Stimulated activated effector memory CD8-positive, alpha-beta T cell treated with anti-CD3 and anti-CD28 coated beads, Interleukin-12 subunit alpha, Interleukin-12 subunit beta, amount 100 ng/mL, for 72 hours (primary cell): ENCODE results near the gene ZNF587B.
"Not testable (repeated sequence)": the region's sequence is repeated elsewhere in the genome, so short reads cannot be mapped to it uniquely, and the experiment has no call there.

ENCODE experiments used
- ATAC-seq: fragments of 150-1000 bp; cut with Tn5 transposase; 2 replicates; pipeline ENCODE4 v1.10.0; 2021
- DNase-seq, 2 donors: peaks; one replicate each; pipeline ENCODE4 v3.0.0; 2021 to 2022; ENCODE audit warnings: low spot score in 2 of 2
- H3K27ac Mint-ChIP-seq: one replicate; pipeline ENCODE4 v1.8.0; 2022; ENCODE audit warnings: mild to moderate bottlenecking, mixed read lengths
- H3K36me3 Mint-ChIP-seq: one replicate; pipeline ENCODE4 v1.8.0; 2022; ENCODE audit warnings: mild to moderate bottlenecking, mixed read lengths
- H3K4me1 Mint-ChIP-seq: one replicate; pipeline ENCODE4 v1.8.0; 2022; ENCODE audit warnings: mixed read lengths
- H3K4me3 Mint-ChIP-seq: one replicate; pipeline ENCODE4 v1.8.0; 2022; ENCODE audit warnings: mild to moderate bottlenecking, mixed read lengths
- H3K9me3 Mint-ChIP-seq: one replicate; pipeline ENCODE4 v1.8.0; 2022; ENCODE audit warnings: mixed read lengths

The ZNF587B gene

GRCh38 chr19:57838622-57839191 lies 8.6 kb downstream of the ZNF587B start:
- H3K4me3 Mint-ChIP-seq, DNase-seq, H3K4me1 Mint-ChIP-seq, H3K9me3 Mint-ChIP-seq: not testable (repeated sequence)
- Mint-ChIP-seq H3K27ac (peak overlapping the region; percentile 46), H3K36me3 (peaks cover 55% of the 10 kb centered on the region)
- peak; percentile 69 for ATAC-seq

GRCh38 chr19:57841122-57841763 lies 11.1 kb downstream of the ZNF587B start:
- Mint-ChIP-seq H3K4me1 (peaks cover 7% of the 10 kb centered on the region), H3K27ac (no peak overlapping the region), H3K36me3 (peaks cover 73% of the 10 kb centered on the region), H3K9me3 (no peaks in the 10 kb centered on the region), H3K4me3 (no peak overlapping the region)
- no peak for DNase-seq
- no peak for ATAC-seq

GRCh38 chr19:57847164-57847563 lies 17.1 kb downstream of the ZNF587B start:
- Mint-ChIP-seq H3K36me3 (peaks cover 72% of the 10 kb centered on the region), H3K4me1 (peaks cover 21% of the 10 kb centered on the region)
- H3K27ac Mint-ChIP-seq, H3K4me3 Mint-ChIP-seq, ATAC-seq, H3K9me3 Mint-ChIP-seq, DNase-seq: not testable (repeated sequence)

- not testable (repeated sequence) for DNase-seq, H3K9me3 Mint-ChIP-seq
- Mint-ChIP-seq H3K27ac (peak overlapping the region; percentile 96), H3K4me3 (peak overlapping the region; percentile 93), H3K36me3 (peaks cover 76% of the 10 kb centered on the region), H3K4me1 (peaks cover 21% of the 10 kb centered on the region)
- ATAC-seq = peak; percentile 38
Measured at GRCh38 chr19:57849162-57849665, 19.1 kb downstream of the ZNF587B start.

GRCh38 chr19:57849666-57850473 lies 19.8 kb downstream of the ZNF587B start, which contains the start of gene ZNF587:
Gene ZNF587, plus strand, starts transcription at chr19:57849859. Its CDS starts 180 bp downstream, at chr19:57850039.
- not testable (repeated sequence) for H3K9me3 Mint-ChIP-seq
- Mint-ChIP-seq H3K27ac (peak within 1 kb of the TSS; percentile 96), H3K4me3 (peak within 1 kb of the TSS; percentile 93), H3K36me3 (peaks cover 77% of the 10 kb centered on the region), H3K4me1 (peaks cover 21% of the 10 kb centered on the region)
- DNase-seq = peak; percentile 36 to 84
- peak; percentile 100 for ATAC-seq

- Mint-ChIP-seq H3K36me3 (peaks cover 77% of the 10 kb centered on the region), H3K27ac (peak overlapping the region; percentile 96), H3K4me1 (peaks cover 21% of the 10 kb centered on the region), H3K4me3 (peak overlapping the region; percentile 93), H3K9me3 (no peaks in the 10 kb centered on the region)
- no peak for DNase-seq
- ATAC-seq = no peak
Measured at GRCh38 chr19:57850553-57851017, 20.5 kb downstream of the ZNF587B start.

GRCh38 chr19:57851812-57852603 lies 21.9 kb downstream of the ZNF587B start:
- H3K9me3 Mint-ChIP-seq, H3K4me3 Mint-ChIP-seq, H3K27ac Mint-ChIP-seq, DNase-seq, ATAC-seq: not testable (repeated sequence)
- Mint-ChIP-seq H3K36me3 (peaks cover 79% of the 10 kb centered on the region), H3K4me1 (peaks cover 21% of the 10 kb centered on the region)

GRCh38 chr19:57854117-57854516 lies 24.0 kb downstream of the ZNF587B start:
- H3K4me1 Mint-ChIP-seq = peaks cover 21% of the 10 kb centered on the region
- H3K27ac Mint-ChIP-seq, DNase-seq, H3K4me3 Mint-ChIP-seq, H3K9me3 Mint-ChIP-seq, ATAC-seq: not testable (repeated sequence)
- peaks cover 91% of the 10 kb centered on the region for H3K36me3 Mint-ChIP-seq

- H3K9me3 Mint-ChIP-seq, ATAC-seq, H3K4me3 Mint-ChIP-seq, DNase-seq, H3K27ac Mint-ChIP-seq, H3K4me1 Mint-ChIP-seq: not testable (repeated sequence)
- peaks cover 98% of the 10 kb centered on the region for H3K36me3 Mint-ChIP-seq
Measured at GRCh38 chr19:57862351-57862750, 32.3 kb downstream of the ZNF587B start.

GRCh38 chr19:57867868-57868492 lies 37.9 kb downstream of the ZNF587B start:
- ATAC-seq (no peak), DNase-seq (no peak)
- Mint-ChIP-seq H3K27ac (no peak overlapping the region), H3K4me1 (no peaks in the 10 kb centered on the region), H3K36me3 (peaks cover 73% of the 10 kb centered on the region), H3K9me3 (peaks cover 8% of the 10 kb centered on the region), H3K4me3 (no peak overlapping the region)

- not testable (repeated sequence) for H3K4me1 Mint-ChIP-seq, H3K27ac Mint-ChIP-seq, ATAC-seq, DNase-seq, H3K4me3 Mint-ChIP-seq
- peaks cover 56% of the 10 kb centered on the region for H3K36me3 Mint-ChIP-seq
- peaks cover 14% of the 10 kb centered on the region for H3K9me3 Mint-ChIP-seq
Measured at GRCh38 chr19:57869655-57870054, 39.6 kb downstream of the ZNF587B start.

GRCh38 chr19:57870225-57870624 lies 40.1 kb downstream of the ZNF587B start:
- Mint-ChIP-seq H3K27ac (no peak overlapping the region), H3K4me3 (no peak overlapping the region), H3K4me1 (no peaks in the 10 kb centered on the region), H3K36me3 (peaks cover 51% of the 10 kb centered on the region), H3K9me3 (peaks cover 12% of the 10 kb centered on the region)
- DNase-seq (no peak), ATAC-seq (no peak)

GRCh38 chr19:57872450-57872849 lies 42.4 kb downstream of the ZNF587B start:
- no peak for DNase-seq
- no peak overlapping the region for H3K4me3 Mint-ChIP-seq

More at GRCh38 chr19:57872450-57872849, 42.4 kb downstream of the ZNF587B start:
- Mint-ChIP-seq H3K36me3 (peaks cover 42% of the 10 kb centered on the region), H3K4me1 (no peaks in the 10 kb centered on the region), H3K9me3 (peaks cover 21% of the 10 kb centered on the region), H3K27ac (no peak overlapping the region)
- no peak for ATAC-seq
